ENCODE data around the gene TBX10. TPM values are rescaled to one million over a fixed set of nuclear protein-coding genes. Genes with fewer than 3 reads are reported as not detected.

The TBX10 gene
- total RNA-seq, 3 donors from 2014 or later (not counting 1 experiment from before 2014, with no cell fraction given), result not detected

DNA sequence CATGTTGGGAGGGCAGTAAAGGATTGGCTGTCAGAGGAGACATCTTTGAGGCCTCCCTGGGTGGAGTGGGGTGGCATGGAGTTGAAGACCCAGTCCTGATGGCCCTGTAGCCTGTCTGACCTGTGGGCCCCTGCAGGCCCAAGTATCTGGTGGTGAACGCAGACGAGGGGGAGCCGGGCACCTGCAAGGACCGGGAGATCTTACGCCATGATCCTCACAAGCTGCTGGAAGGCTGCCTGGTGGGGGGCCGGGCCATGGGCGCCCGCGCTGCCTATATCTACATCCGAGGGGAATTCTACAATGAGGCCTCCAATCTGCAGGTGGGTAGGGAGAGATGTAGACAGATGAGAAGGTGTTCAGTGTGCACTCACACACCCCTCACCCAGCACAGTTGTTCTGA lies 30.2 kb downstream of the TBX10 start:
- Mint-ChIP-seq H3K4me1 (peaks cover 19 to 34% of the 10 kb centered on the region in 2 donors), H3K4me3 (no peak overlapping the region), H3K9me3 (no peaks in the 10 kb centered on the region), H3K27me3 (ENCODE audit: low read depth in 2 of 2) (no peaks in the 10 kb centered on the region), H3K27ac (peak overlapping the region; percentile 51 to 64), H3K36me3 (no peaks in the 10 kb centered on the region)
- 97% methylated on average over 6 of the region's 10 CpGs for WGBS (ENCODE audit: insufficient coverage)
- peaks cover 42% of the 10 kb centered on the region for H3K4me1 ChIP-seq (ENCODE audit: control insufficient read depth, insufficient read depth, low read length)
- H3K27ac ChIP-seq (ENCODE audit: low read length), result no peak overlapping the region
- H3K9me3 ChIP-seq (ENCODE audit: control insufficient read depth, insufficient read depth, low read length), result no peaks in the 10 kb centered on the region
- TF ChIP-seq, protein P1, sequence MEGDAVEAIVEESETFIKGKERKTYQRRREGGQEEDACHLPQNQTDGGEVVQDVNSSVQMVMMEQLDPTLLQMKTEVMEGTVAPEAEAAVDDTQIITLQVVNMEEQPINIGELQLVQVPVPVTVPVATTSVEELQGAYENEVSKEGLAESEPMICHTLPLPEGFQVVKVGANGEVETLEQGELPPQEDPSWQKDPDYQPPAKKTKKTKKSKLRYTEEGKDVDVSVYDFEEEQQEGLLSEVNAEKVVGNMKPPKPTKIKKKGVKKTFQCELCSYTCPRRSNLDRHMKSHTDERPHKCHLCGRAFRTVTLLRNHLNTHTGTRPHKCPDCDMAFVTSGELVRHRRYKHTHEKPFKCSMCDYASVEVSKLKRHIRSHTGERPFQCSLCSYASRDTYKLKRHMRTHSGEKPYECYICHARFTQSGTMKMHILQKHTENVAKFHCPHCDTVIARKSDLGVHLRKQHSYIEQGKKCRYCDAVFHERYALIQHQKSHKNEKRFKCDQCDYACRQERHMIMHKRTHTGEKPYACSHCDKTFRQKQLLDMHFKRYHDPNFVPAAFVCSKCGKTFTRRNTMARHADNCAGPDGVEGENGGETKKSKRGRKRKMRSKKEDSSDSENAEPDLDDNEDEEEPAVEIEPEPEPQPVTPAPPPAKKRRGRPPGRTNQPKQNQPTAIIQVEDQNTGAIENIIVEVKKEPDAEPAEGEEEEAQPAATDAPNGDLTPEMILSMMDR (IDR thresholded peaks at IDR 0.05), result no peak
- H3K27me3 ChIP-seq (ENCODE audit: control insufficient read depth, insufficient read depth, low read length), result no peaks in the 10 kb centered on the region
- H3K36me3 ChIP-seq (ENCODE audit: control insufficient read depth, insufficient read depth, low read length), result peaks cover 51% of the 10 kb centered on the region
- H3K4me3 ChIP-seq (ENCODE audit: low read length), result no peak overlapping the region
- no peak for DNase-seq
- intact Hi-C loops (cut with micrococcal nuclease), result loop anchor here (5.0 kb wide), 1 partner anchor 37 kb away; no protein-coding TSS in a partner anchor
- ATAC-seq, result no peak

DNA sequence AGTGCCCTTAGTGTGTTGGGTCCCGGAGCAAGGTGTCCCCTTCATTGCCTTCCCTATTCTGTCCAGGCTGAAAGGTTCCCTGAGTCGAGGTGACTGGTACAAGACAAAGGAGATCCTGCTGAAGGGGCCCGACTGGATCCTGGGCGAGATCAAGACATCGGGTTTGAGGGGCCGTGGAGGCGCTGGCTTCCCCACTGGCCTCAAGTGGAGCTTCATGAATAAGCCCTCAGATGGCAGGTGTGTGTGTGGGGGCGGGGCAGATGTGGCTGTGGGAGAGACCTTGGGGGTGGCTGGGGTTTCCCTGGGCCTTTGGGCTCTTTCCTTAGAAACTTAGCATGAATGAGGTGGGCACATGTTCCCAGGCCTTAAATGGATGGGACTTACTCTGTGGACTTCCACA lies 31.1 kb downstream of the TBX10 start:
- H3K4me3 Mint-ChIP-seq, result peak overlapping the region; percentile 28

DNA sequence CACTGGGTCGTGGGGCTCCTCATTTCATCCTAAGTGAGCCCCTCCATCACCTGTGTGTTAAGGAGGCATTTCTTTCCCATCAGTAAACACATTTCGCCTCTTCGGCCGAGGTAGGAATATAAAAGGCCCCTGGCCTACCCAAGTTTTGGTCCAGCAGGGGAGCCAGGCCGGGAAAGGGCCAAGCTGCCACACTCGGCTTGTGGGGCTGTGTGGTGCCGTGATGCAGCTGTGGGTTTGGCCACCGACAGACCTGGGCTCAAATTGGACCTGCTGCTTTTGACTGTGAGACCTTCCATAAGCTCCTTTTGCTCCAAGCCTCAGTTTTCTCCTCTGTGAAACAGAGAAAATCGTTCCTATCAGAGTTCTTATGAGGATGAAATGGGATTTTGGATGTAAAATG lies 32.1 kb downstream of the TBX10 start:
- Mint-ChIP-seq H3K36me3 (no peaks in the 10 kb centered on the region), H3K27me3 (ENCODE audit: low read depth in 2 of 2) (no peaks in the 10 kb centered on the region), H3K4me3 (peak overlapping the region; percentile 91), H3K27ac (peak overlapping the region; percentile 78 to 91), H3K4me1 (peaks cover 10 to 18% of the 10 kb centered on the region in 2 donors), H3K9me3 (no peaks in the 10 kb centered on the region)
- DNase-seq, result no peak
- Histone ChIP-seq H3K27ac (ENCODE audit: low read length) (peak overlapping the region; percentile 51), H3K9me3 (ENCODE audit: control insufficient read depth, insufficient read depth, low read length) (no peaks in the 10 kb centered on the region), H3K27me3 (ENCODE audit: control insufficient read depth, insufficient read depth, low read length) (no peaks in the 10 kb centered on the region), H3K36me3 (ENCODE audit: control insufficient read depth, insufficient read depth, low read length) (peaks cover 40% of the 10 kb centered on the region), H3K4me3 (ENCODE audit: low read length) (peak overlapping the region; percentile 55), H3K4me1 (ENCODE audit: control insufficient read depth, insufficient read depth, low read length) (peaks cover 24% of the 10 kb centered on the region)
- 66% methylated on average over 9 of the region's 9 CpGs for WGBS (ENCODE audit: insufficient coverage)
- no peak for ATAC-seq
- intact Hi-C loops (cut with micrococcal nuclease), result loop anchor here (5.0 kb wide), 1 partner anchor 35 kb away; no protein-coding TSS in a partner anchor
- TF ChIP-seq, protein P1 (IDR thresholded peaks at IDR 0.05), result no peak

More for the DNA sequence above, 31.1 kb downstream of the TBX10 start:
- Mint-ChIP-seq H3K4me1 (peaks cover 15 to 28% of the 10 kb centered on the region in 2 donors), H3K9me3 (no peaks in the 10 kb centered on the region), H3K27me3 (ENCODE audit: low read depth in 2 of 2) (no peaks in the 10 kb centered on the region), H3K36me3 (no peaks in the 10 kb centered on the region), H3K27ac (peak overlapping the region; percentile 51 to 64)
- TF ChIP-seq, protein P1 (IDR thresholded peaks at IDR 0.05), result no peak
- Histone ChIP-seq H3K27me3 (ENCODE audit: control insufficient read depth, insufficient read depth, low read length) (no peaks in the 10 kb centered on the region), H3K27ac (ENCODE audit: low read length) (no peak overlapping the region), H3K36me3 (ENCODE audit: control insufficient read depth, insufficient read depth, low read length) (peaks cover 49% of the 10 kb centered on the region), H3K4me3 (ENCODE audit: low read length) (no peak overlapping the region), H3K4me1 (ENCODE audit: control insufficient read depth, insufficient read depth, low read length) (peaks cover 34% of the 10 kb centered on the region), H3K9me3 (ENCODE audit: control insufficient read depth, insufficient read depth, low read length) (no peaks in the 10 kb centered on the region)
- DNase-seq (no peak), ATAC-seq (no peak)
- 96% methylated on average over 8 of the region's 8 CpGs for WGBS (ENCODE audit: insufficient coverage)
- intact Hi-C loops (cut with micrococcal nuclease), result loop anchor here (5.0 kb wide), 1 partner anchor 36 kb away; no protein-coding TSS in a partner anchor

All from natural killer cell (primary cell).